GM12875 (cell line): ENCODE results near the gene INO80E.

Experiments used
- H3K4me3 ChIP-seq: one replicate; pipeline ENCODE4 v1.5.1; 2011; ENCODE audit warnings: low read depth, low read length, control low read depth
- TF ChIP-seq, protein P1 (sequence below): IDR thresholded peaks from 2 replicates; pipeline ENCODE4 v1.5.1; 2011; ENCODE audit warnings: low read depth, mild to moderate bottlenecking, control low read depth, inconsistent platforms, low read length, moderate library complexity, borderline replicate concordance; ENCODE audit not compliant: insufficient read depth

Gene INO80E

DNA sequence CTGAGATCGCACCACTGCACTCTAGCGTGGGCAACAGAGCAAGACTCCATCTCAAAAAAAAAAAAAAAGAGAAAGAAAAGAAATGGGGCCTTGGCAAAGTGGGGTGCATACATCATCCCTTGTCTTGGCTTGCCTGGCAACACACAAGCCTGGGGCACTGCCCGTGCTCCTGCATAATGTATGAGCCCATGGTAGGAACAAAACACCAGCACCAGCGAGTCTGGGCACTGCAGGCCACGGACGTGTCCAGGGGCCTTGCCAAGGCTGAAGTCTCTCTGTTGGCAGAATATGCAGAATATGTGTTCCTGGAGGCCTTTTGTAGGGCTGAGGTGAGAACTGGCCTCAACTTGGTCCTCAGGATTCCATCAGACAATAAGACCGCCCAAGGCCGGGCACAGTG is 53.8 kb downstream of the INO80E start:
- no peak overlapping the region for H3K4me3 ChIP-seq
- TF ChIP-seq, protein P1, sequence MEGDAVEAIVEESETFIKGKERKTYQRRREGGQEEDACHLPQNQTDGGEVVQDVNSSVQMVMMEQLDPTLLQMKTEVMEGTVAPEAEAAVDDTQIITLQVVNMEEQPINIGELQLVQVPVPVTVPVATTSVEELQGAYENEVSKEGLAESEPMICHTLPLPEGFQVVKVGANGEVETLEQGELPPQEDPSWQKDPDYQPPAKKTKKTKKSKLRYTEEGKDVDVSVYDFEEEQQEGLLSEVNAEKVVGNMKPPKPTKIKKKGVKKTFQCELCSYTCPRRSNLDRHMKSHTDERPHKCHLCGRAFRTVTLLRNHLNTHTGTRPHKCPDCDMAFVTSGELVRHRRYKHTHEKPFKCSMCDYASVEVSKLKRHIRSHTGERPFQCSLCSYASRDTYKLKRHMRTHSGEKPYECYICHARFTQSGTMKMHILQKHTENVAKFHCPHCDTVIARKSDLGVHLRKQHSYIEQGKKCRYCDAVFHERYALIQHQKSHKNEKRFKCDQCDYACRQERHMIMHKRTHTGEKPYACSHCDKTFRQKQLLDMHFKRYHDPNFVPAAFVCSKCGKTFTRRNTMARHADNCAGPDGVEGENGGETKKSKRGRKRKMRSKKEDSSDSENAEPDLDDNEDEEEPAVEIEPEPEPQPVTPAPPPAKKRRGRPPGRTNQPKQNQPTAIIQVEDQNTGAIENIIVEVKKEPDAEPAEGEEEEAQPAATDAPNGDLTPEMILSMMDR, result no peak

DNA sequence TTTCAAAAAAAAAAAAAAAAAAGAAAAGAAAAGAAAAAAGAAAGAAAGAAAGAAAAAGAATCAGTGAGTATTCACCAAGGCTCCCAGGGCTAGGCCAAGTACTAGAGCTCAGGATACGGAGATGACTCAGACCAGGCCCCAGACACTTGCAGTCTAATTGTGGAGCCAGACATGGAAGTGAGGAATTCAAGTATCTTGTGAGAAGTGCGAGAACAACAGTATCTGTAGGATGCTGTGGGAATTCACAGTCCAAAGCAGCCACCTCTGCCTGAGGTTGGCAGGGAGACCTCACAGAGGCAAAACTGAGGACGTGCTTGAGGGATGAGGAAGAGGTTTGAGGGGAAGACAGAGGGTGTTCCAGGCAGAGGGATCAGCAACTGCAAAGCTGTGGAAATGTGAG is 55.5 kb downstream of the INO80E start:
- TF ChIP-seq, protein P1, result no peak
- no peak overlapping the region for H3K4me3 ChIP-seq

DNA sequence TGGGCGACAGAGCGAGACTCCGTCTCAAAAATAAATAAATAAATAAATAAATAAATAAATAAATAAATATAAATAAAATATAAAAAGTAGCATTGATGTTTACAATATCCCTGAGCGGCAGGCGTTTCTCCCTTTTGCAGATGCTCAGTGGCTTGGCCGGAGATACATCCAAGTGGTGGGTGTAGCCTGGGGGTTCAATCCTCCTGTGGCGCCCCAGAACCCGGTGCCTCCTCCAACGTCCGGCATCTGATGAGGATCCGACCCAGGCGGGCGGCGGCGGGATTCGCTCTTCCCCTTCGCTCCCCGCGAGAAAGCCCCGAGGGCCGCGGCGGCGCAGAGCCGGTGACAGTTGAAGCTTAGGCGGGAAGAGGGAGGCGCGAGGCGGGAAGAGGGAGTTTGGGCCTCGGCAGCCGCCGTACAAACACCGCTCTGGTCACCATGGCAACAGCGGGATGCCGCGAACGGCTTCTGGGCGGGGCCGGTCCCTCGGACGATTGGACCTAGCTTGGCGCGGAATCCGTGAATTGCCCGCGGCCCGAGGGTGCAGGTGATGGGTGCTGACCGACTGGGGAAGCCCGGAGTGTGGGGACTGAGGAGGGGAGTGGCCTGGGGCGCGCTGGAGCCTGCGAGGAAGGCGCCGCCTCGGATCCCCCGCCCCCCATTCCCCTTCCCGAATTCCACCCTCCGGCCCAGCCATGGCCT is 56.8 kb downstream of the INO80E start:
- peak overlapping the region; percentile 64 for H3K4me3 ChIP-seq
- TF ChIP-seq, protein P1, result no peak

DNA sequence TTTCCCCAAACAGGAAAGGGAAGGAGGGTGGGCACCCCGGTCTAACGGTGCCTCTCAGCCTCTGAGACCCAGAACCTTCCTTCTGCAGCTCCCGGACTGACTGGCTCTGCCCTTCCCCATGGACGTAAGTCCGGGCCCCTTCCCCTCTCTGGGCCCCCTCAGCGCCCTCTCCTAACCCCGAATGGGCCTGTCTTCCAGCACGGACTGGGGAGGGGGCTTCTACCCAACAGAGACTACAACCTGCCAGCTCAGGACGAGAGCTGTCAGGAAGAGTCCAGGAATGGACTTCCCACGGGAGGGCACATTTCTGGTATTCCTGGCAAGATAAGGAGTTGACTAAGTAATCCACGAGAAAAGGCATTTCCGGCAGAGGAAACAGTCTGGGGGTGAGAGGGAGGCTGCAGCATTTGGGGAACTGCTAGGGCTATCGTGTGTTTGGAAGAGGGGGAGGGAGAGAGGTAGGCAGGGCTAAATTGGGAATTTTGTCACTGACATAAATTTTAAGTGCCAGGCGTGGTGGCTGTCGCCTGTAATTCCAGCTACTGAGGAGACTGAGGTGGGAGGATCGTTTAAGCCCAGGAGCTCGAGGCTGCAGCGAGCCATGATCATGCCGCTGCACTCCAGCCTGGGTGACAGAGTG is 57.5 kb downstream of the INO80E start:
- peak overlapping the region; percentile 64 for H3K4me3 ChIP-seq
- TF ChIP-seq, protein P1, result no peak

DNA sequence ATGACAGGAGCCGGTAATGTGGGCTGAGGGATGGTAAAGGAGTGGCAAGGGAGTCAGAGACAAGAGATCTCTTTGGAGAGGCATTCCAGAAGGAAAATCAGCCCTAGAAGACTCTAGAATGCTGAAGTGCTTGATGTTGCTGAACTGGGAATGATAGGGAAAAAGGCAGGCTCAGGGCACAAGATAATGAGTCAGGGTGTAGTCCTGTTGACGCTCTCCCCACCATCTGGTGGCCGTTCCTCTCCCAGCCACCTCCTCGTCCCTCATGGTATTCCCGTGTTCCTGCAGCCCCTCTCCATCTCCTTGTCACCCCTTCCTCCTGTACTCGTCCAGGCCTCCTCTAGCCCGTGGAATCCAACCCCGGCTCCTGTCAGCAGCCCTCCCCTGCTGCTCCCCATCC is 58.4 kb downstream of the INO80E start:
- TF ChIP-seq, protein P1, result no peak
- H3K4me3 ChIP-seq, result no peak overlapping the region

DNA sequence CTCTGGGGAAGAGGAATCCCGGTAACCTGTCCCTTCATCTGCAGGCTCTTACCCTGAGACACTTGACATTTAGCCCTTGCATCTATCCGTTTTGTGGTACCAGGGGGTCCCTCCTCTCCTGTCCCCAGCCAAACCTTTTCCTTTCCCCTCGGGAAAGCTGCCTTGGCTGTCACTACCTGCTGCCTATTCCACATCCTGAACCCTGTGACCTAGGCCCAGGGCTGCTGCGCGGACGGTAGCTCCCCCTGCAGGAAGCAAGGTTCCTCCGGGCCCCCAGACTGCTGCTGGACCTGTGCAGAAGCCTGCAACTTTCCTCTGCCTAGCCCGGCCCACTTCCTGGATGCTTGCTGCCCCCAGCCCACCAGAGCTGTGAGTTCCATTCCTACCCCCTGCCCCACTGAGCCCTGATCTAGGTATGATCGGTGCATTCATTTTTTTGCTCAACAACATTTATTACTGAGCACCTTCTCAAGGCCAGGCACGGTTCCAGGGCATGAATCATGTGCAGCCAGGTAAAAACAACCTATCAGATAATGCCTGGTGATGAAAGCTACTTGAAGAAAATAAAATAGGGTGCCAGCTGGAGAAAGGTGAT is 59.0 kb downstream of the INO80E start:
- TF ChIP-seq, protein P1, result peak; percentile 84
- no peak overlapping the region for H3K4me3 ChIP-seq
